ENCODE data around the gene CCDC167.

GRCh38 chr6:37511201-37511600 lies 11.5 kb upstream of the CCDC167 start:
- TF ChIP-seq CTCF (IDR thresholded peaks at IDR 0.05) (no peak), EZH2 (IDR thresholded peaks at IDR 0.05; ENCODE audit: borderline replicate concordance, insufficient read depth, low read depth, low read length, poor library complexity, severe bottlenecking) (no peak)

Measured in B cell (primary cell).